ENCODE results near the gene LAMC3.

LAMC3 gene

DNA sequence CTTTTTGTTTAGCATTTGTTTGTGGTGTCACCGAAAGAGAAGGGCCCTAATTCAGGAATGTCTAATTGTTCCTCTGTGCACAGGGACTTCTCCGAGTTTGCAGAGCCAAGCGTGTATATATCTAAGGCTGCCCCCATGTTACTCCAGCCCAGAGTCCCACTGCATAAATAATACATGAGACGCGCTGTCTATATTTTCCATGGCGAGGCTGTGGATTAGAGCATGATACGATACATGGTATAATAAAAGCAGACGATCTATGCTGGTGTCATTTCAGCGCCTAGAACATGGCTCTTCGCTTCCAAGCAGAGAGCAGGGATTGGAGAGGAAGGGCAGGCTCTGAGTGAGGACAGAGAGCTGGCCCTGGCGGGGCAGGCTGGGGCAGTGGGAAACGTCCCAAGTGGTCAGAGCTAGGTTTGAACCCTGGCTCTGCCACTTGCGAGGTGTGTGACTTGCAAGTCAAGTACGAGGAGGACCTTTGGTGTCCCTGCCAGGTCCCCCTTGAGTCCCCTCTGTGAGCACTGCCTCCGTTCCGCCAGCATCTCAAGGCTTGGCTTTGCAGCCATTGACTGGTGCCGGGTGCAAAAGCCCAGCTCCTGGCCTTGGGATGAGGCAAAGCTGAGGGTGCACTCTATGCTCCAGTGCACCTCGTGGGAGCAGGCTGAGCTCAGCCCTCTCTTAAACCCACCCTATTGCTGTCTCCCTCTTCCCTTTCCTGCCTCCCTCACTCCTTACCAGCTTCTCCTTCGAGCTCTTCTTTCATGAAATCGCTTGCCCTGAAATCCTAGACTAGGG is 29.2 kb upstream of the LAMC3 start:
- DNase-seq, result no peak

DNA sequence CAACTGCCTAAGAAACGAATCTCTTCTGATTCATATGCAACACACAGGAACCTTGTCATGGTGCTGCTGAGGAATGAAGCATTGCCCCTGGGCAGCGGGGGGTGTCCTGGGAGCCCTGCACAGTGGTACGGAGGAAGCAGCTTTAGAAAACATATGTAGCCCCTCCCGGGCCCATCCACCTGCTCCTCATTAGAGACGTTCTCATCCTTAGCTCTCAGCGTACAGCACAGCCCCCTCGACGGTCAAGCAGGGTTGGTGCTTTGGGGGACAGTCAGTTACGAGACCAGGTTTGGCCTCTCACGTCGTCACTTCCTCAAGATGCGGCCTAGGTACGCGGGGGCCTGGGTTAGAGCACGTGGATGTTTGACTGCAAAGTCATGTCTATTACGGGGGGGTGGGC is 28.4 kb upstream of the LAMC3 start:
- DNase-seq, result no peak

DNA sequence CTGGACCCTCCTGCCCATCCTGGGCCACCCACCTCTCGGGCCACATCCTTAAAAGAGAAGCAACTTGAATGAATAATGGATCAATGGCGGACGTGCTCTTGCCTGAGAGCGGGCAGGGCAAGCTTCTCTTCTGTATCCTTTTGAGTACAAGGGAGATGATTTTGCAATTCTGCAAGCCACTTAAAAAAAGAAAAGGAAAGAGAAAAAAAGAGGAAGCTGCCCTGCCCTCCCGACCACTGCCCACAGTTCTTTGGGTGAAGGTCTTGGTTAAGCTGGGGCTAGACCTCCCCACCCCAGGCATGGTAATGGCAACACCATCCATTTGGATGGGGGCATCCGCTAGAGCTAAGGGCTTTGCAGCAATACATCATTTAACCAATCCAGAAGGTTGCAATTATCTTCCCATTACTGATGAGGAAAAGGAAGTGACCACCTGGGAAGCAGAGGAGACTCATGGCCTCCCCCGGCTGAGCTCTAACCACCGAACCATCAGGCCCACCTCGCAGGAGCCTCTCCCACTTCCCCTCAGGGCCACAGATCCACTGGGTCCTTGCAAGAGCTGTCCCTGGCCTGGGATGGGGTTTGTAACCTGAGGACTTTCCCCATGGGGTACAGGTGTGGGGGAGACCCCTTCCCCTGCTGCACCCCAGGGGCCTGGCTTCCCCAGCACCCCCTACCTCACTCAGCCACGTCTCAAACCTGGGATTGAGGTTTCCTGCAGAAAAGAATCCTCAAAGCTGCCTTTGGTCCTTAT is 27.8 kb upstream of the LAMC3 start:
- DNase-seq, result no peak

- DNase-seq, result no peak
Measured at GRCh38 chr9:130981756-130982137, 27.2 kb upstream of the LAMC3 start.

DNA sequence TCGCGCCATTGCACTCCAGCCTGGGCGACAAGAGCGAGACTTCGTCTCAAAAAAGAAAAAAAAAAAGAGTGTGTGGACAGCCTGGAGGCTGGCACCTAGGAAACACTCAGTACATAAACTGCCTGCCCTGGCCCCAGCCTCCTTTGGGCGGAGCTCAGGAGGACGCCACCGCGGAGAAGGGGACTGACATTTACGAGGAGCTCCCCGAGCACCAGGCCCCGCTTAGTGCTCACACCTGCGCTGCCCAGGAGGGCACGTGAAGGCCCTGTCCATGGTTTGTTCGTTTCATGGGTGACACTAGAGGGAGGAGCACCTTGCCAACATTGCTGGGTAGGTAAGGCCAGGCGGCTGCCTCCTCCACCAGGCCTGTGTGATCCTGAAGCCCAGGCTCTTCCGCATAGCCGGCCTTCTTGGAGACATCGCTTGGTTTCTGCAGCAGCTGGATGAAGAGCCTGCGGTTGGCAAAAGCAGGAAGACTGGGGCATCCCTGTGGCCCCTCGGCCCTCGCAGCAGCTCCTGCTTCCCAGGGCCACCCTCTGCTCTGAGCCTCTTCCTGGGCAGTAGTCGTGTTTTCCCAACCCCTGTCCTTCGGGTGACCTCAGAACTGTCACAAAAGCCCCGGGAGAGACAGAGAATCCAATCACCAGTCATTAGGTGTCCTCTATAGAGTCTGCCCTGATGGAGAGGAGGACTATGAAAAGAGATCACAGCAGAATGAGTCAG is 26.2 kb upstream of the LAMC3 start:
- DNase-seq, result no peak

GRCh38 chr9:130983359-130983670 is 25.7 kb upstream of the LAMC3 start:
- no peak for DNase-seq

DNA sequence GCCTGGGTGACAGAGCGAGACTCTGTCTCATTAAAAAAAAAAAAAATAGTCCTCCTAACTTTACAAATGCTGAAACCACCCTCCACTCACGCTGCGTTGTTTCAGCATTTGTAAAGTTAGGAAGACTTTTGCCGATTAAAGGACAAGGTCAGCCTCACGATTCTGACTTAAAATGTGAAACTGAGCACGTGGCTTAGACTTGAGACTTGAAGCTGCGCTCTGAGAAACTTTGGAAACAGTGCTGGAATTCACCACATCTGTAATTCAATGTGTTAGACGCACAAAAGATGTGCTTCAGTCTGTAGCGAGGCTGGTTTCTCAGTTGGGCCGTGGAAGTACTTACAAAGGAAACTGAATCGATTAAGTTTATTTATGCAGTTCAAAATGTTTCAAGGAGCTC is 25.0 kb upstream of the LAMC3 start:
- DNase-seq, result no peak

GRCh38 chr9:130984521-130984920 is 24.5 kb upstream of the LAMC3 start:
- DNase-seq, result no peak

GRCh38 chr9:130985029-130985428 is 23.9 kb upstream of the LAMC3 start:
- no peak for DNase-seq

GRCh38 chr9:130985606-130986162 is 23.3 kb upstream of the LAMC3 start:
- DNase-seq, result no peak

DNA sequence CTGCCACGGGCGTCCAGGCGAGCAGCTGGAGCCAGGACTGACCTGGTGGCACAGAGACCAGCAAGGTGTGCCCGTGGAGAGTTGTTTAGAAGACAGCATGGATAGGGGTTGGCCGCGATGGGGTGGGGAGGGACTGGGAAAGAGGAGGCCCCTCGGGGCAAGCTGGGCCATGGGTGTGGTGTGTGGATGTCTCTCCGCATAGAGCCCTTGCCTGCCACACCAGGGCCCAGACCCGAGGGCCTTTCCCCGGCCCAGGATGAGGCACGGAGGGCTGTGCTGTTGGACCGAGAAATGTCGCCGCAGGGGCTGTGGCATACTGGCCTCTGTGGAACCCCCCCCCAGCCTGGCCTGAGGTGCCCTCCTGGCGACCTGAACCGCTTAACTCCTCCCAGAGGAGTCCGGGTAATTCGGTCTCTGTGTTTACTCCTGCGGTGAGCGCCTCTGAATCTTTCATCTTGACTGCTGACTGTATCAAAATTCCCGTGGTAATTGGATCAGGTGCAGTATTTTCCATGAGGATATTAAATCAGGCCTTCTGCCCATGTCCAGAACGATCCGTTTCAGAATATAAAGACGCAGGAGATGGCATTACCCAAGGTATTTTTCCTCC is 22.5 kb upstream of the LAMC3 start:
- no peak for DNase-seq

DNA sequence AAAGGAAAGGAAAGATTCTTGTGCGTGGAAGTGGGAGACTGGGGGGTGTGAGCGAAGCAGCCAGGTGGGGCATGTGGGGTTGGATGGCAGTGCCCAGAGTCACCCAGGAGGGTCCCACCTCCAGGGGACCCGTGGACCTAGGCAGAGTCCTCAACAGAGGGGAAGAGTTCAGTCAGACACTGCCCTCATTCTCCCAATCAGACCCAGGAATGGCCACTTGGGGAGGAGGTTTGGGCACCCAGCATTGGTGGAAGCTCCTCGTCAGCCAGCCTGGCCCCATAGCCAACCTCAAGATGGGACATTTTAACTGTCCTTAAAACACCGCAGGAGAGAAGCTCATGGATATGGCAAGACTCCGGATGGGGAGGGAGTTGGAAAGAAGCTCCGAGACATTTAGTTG is 21.9 kb upstream of the LAMC3 start:
- no peak for DNase-seq

- no peak for DNase-seq
Measured at GRCh38 chr9:130987738-130988399, 21.1 kb upstream of the LAMC3 start.

DNA sequence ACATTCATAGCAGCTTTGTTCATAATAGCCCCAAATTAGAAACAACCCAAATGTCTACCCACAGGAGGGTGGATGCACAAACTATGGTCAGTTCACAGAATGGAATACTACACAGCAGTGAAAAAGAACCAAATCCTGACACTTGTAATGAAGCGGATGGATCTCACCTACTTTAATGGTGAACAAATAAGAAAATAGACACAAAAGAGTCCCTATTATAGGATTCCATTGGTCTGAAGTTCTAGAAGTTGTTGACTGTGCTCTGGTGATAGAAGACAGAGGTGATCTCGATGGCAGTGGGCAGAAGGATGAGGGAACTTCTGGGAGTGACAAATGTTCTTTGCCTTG is 20.6 kb upstream of the LAMC3 start:
- DNase-seq, result no peak

GRCh38 chr9:130988905-130989304 is 20.1 kb upstream of the LAMC3 start:
- DNase-seq, result no peak

DNA sequence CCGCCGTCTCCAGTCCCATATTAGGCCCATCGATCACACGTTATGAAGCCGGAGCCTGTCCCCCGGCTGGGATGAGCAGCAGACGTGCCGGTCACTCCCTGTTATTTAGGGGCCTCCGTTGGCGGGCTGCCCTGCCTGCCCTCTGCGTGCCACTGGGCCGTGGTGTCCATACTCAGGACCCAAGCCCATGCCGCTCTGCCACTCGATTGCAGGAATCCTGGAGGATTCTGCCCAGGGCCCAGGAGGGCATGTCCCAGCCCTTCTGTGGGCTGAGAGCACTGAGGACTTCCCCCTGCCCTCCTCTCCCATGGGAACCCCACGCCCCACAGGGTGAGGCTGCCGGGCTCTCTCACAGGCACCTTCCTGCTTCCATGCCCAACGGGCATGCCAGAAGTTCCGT is 19.6 kb upstream of the LAMC3 start:
- DNase-seq, result no peak

DNA sequence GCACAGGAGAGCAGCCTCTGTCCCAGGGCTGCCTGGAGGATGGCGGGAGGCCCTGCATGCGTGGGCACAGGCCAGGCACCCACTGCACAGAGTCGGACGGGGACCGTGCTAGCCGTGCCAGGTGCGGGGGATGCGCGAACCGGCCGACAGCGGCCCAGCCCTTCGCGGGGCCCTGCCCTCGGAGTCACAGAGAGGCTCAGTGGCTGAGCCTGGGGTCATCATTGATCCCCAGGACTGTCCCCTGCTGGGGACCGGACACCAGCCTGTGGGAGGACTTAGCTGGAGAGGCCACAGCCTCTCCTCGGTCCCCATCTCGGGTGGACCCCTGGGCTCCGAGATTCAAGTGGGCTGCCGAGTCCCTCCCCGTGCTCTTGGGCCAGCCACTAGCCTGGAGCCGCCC is 19.1 kb upstream of the LAMC3 start:
- DNase-seq, result no peak

GRCh38 chr9:130990306-130990977 is 18.5 kb upstream of the LAMC3 start:
- no peak for DNase-seq

DNA sequence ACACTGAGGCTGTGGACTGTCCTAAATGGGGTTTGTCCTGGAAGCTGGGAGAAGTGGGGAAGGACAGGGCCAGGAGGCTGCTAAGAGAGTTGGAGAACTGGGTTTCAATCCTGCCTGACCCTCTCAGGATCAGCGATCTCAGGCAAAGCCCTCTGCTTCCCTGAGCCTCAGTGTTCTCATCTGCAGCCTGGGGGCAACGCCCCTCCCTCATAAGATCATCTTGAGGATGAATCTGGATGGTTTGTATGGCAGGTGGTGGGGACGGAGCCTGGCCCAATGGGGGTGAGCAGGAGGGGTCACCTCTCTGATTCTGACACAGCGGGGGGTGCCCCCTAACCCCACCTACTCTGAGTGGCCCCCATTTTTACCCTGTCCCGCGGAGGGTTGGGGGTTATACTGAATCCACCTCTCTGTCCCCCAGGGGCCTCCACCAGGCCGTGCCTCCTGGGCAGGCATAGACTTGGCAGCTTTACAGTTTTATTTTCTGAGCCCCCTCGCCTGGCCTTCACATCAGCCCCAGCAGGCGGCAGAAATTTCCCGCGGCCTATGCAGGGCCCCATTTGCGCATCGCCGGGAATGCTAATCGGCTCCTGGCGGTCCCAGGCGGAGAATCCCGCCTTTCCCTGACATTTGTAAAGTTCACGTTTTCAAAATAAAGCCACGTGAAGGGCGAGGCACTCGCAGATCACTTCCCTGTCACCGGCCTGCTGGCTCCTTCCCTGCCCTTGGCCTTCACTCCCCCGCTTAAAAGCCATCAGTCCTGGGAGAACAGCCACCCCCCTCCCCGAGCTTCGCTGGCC is 17.8 kb upstream of the LAMC3 start:
- DNase-seq, result no peak

- no peak for DNase-seq
Measured at GRCh38 chr9:130991778-130992681, 16.9 kb upstream of the LAMC3 start.

Measured in activated CD4-positive, alpha-beta T cell treated with anti-CD3 and anti-CD28 coated beads, Interleukin-2, Interleukin-6, amounts not matched to agents 100 ng/mL and 50 ng/mL, durations not matched to agents 16 hours and 8 hours (primary cell).